HCT116 (cell line): ENCODE measurements around the gene FBXO34. TPM values are rescaled to one million over a fixed set of nuclear protein-coding genes. Genes with fewer than 3 reads are reported as not detected.

Source experiments
- ATAC-seq: fragments of 200-7000 bp; cut with Tn5 transposase; 2 replicates; pipeline ENCODE4 v1.9.1; 2020; ENCODE audit warnings: mild to moderate bottlenecking, moderate library complexity
- BruUV-seq: library from RNA; stranded (reverse); fragments of 400-500 nt; replicated peaks from 2 replicates; lab custom pipeline; 2021; lab: Mats Ljungman, UMichigan
- CTCF ChIA-PET: fragments of 300-600 bp; sonication (Branson Sonifier 250); formaldehyde crosslinking; loops from one replicate; lab custom pipeline; 2021; ENCODE audit warnings: antibody characterized with exemption; lab: Charles Lee
- POLR2A ChIA-PET: fragments of 300-600, 350-600 bp; sonication (Branson Sonifier 250); formaldehyde crosslinking; loops from one replicate; lab custom pipeline; 2021; ENCODE audit warnings: antibody characterized with exemption; lab: Charles Lee
- RAD21 ChIA-PET, 2 experiments: fragments of 300-600 bp; sonication (Branson Sonifier 250); formaldehyde crosslinking; loops; one replicate each; lab custom pipeline; 2023; ENCODE audit warnings: low total read pairs in 2 of 2; ENCODE audit not compliant: uncharacterized antibody in 2 of 2, unreplicated experiment in 2 of 2, low non-redundant PET in 1 of 2; lab: Charles Lee
- DNase-seq: peaks from one replicate; pipeline ENCODE4 v3.0.0-alpha.2; 2010; ENCODE audit warnings: low read depth, low spot score
- H2AFZ ChIP-seq: fragments of 200-600 bp; shearing (Covaris generic), sonication (generic); 2 replicates; pipeline ENCODE4 v1.6.1; 2017; ENCODE audit warnings: low read depth, mixed run types, mixed read lengths, antibody characterized with exemption, low read length; ENCODE audit not compliant: poor library complexity, severe bottlenecking
- H3K27ac ChIP-seq: 2 replicates; pipeline ENCODE4 v1.5.1; 2012; ENCODE audit warnings: low read depth, low read length
- H3K27me3 ChIP-seq: fragments of 200-600 bp; sonication (generic); 2 replicates; pipeline ENCODE4 v1.6.1; 2016; ENCODE audit warnings: mixed run types, low read length, mixed read lengths; ENCODE audit not compliant: insufficient read depth
- H3K36me3 ChIP-seq, 2 experiments: fragments of 200-500 bp in 1 of 2; fragments of 200-600 bp in 1 of 2; sonication (Bioruptor generic) in 1 of 2; sonication (generic) in 1 of 2; 2 replicates each; pipeline versions ENCODE4 v1.5.1 to v1.6.1; 2014 to 2016; ENCODE audit warnings: low read length in 2 of 2, inconsistent platforms in 1 of 2, mixed read lengths in 1 of 2, mixed run types in 1 of 2; ENCODE audit not compliant: insufficient read depth in 2 of 2, control insufficient read depth in 1 of 2
- H3K4me1 ChIP-seq, 2 experiments: fragments of 200-600 bp in 1 of 2; sonication (generic) in 1 of 2; 2 replicates each; pipeline versions ENCODE4 v1.5.1 to v1.6.1; 2012 to 2017; ENCODE audit warnings: low read length in 2 of 2, inconsistent platforms in 1 of 2, mild to moderate bottlenecking in 1 of 2, mixed read lengths in 1 of 2, mixed run types in 1 of 2, moderate library complexity in 1 of 2; ENCODE audit not compliant: insufficient read depth in 2 of 2, control insufficient read depth in 1 of 2
- H3K4me2 ChIP-seq: fragments of 200-600 bp; sonication (generic); 2 replicates; pipeline ENCODE4 v1.6.1; 2017; ENCODE audit warnings: mixed run types, low read length, mixed read lengths
- H3K4me3 ChIP-seq, 2 experiments: fragments of 200-600 bp in 1 of 2; sonication (generic) in 1 of 2; replicated peaks in 1 of 2; 2 replicates each; pipeline ENCODE4 v1.5.1; 2011 to 2016; ENCODE audit warnings: low read length in 2 of 2, control low read depth in 1 of 2, low read depth in 1 of 2, mild to moderate bottlenecking in 1 of 2, mixed read lengths in 1 of 2, mixed run types in 1 of 2
- H3K79me2 ChIP-seq: fragments of 200-600 bp; sonication (generic); 2 replicates; pipeline ENCODE4 v1.6.1; 2017; ENCODE audit warnings: mild to moderate bottlenecking, mixed run types, low read length, moderate library complexity, mixed read lengths; ENCODE audit not compliant: insufficient read depth
- H3K9ac ChIP-seq: fragments of 200-600 bp; sonication (generic); 2 replicates; pipeline ENCODE4 v1.6.1; 2016; ENCODE audit warnings: low read length, mixed read lengths
- H3K9me2 ChIP-seq: fragments of 200-600 bp; sonication (generic), shearing (Covaris generic); 2 replicates; pipeline ENCODE4 v1.6.1; 2017; ENCODE audit warnings: mixed run types, mild to moderate bottlenecking, moderate library complexity; ENCODE audit not compliant: insufficient read depth
- H3K9me3 ChIP-seq, 2 experiments: fragments of 200-500 bp in 1 of 2; fragments of 200-600 bp in 1 of 2; sonication (Bioruptor generic) in 1 of 2; sonication (generic) in 1 of 2; 2 replicates each; pipeline ENCODE4 v1.6.1; 2014 to 2017; ENCODE audit warnings: low read length in 2 of 2, mixed read lengths in 2 of 2, inconsistent platforms in 1 of 2, low read depth in 1 of 2, mild to moderate bottlenecking in 1 of 2, mixed run types in 1 of 2, moderate library complexity in 1 of 2; ENCODE audit not compliant: control insufficient read depth in 1 of 2, insufficient read depth in 1 of 2
- H4K20me1 ChIP-seq: fragments of 200-600 bp; sonication (generic), shearing (Covaris generic); 2 replicates; pipeline ENCODE4 v1.6.1; 2017; ENCODE audit warnings: mixed run types, mild to moderate bottlenecking, moderate library complexity; ENCODE audit not compliant: insufficient read depth
- CEBPB ChIP-seq: IDR thresholded peaks from 2 replicates; pipeline ENCODE4 v1.6.1; 2012; ENCODE audit warnings: low read depth
- ELF1 ChIP-seq: IDR thresholded peaks from 2 replicates; pipeline ENCODE4 v1.6.1; 2012; ENCODE audit warnings: low read depth, borderline replicate concordance
- EZH2 ChIP-seq: fragments of 200-600 bp; sonication (generic); IDR thresholded peaks from 2 replicates; pipeline ENCODE4 v1.6.1; 2017; ENCODE audit warnings: antibody characterized with exemption, mixed run types
- EZH2phosphoT487 ChIP-seq: fragments of 200-600 bp; IDR thresholded peaks from 2 replicates; pipeline ENCODE4 v1.6.1; 2018; ENCODE audit warnings: antibody characterized with exemption, borderline replicate concordance
- POLR2A ChIP-seq: IDR thresholded peaks from 2 replicates; pipeline ENCODE4 v1.7.0; 2011; ENCODE audit warnings: borderline replicate concordance; ENCODE audit not compliant: insufficient read depth, insufficient read length; ENCODE audit errors: extremely low read depth
- POLR2AphosphoS5 ChIP-seq: IDR thresholded peaks from 2 replicates; pipeline ENCODE4 v1.6.1; 2011; ENCODE audit warnings: mild to moderate bottlenecking, low read depth, low read length, moderate library complexity
- REST ChIP-seq: IDR thresholded peaks from 2 replicates; pipeline ENCODE4 v1.6.1; 2012; ENCODE audit warnings: low read depth
- TCF7L2 ChIP-seq: IDR thresholded peaks from 2 replicates; pipeline ENCODE4 v1.7.0; 2011; ENCODE audit warnings: borderline replicate concordance, inconsistent platforms; ENCODE audit not compliant: insufficient read depth, insufficient read length; ENCODE audit errors: extremely low read depth
- YY1 ChIP-seq: IDR thresholded peaks from 2 replicates; pipeline ENCODE4 v1.6.1; 2011; ENCODE audit warnings: low read length, low read depth, moderate library complexity, mild to moderate bottlenecking; ENCODE audit not compliant: insufficient replicate concordance; ENCODE audit errors: extremely low read depth
- ZFX ChIP-seq: fragments of 450-650 bp; IDR thresholded peaks from 2 replicates; pipeline ENCODE4 v1.6.1; 2017
- ZNF274 ChIP-seq: fragments of 200-500 bp; sonication (Bioruptor generic); IDR thresholded peaks from 2 replicates; pipeline ENCODE4 v1.6.1; 2014; ENCODE audit warnings: mild to moderate bottlenecking, low read depth, low read length, inconsistent platforms
- intact Hi-C: fragments of 100-400 bp; cut with micrococcal nuclease; formaldehyde crosslinking; loops from 2 replicates; pipeline ENCODE4 v1.10.0; 2022
- total RNA-seq: library from RNA; stranded (reverse); gene quantifications from one replicate; pipeline ENCODE4 v1.2.1, GENCODE V29; 2021; ENCODE audit not compliant: unreplicated experiment

Gene FBXO34
- total RNA-seq, 1 experiment from 2014 or later = 26.9 TPM

GRCh38 chr14:55381040-55381439 is 109.8 kb downstream of the FBXO34 start:
- no TSS peak for BruUV-seq
- H3K9ac ChIP-seq = no peak overlapping the region
- no peak for ATAC-seq
- no peaks in the 10 kb centered on the region for H4K20me1 ChIP-seq
- H3K79me2 ChIP-seq = no peaks in the 10 kb centered on the region
- no peaks in the 10 kb centered on the region for H3K27me3 ChIP-seq
- H3K9me3 ChIP-seq = no peaks in the 10 kb centered on the region
- POLR2A ChIA-PET = no interaction called here
- H3K9me2 ChIP-seq = no peaks in the 10 kb centered on the region
- intact Hi-C loops = no loop called here
- no peak overlapping the region for H2AFZ ChIP-seq
- CTCF ChIA-PET = no interaction called here
- DNase-seq = no peak
- RAD21 ChIA-PET = no interaction called here
- H3K4me2 ChIP-seq = no peak overlapping the region
- H3K36me3 ChIP-seq = peaks cover 0 to 7% of the 10 kb centered on the region in 2 experiments; a peak in 1 of 4 replicates
- peaks cover 12 to 26% of the 10 kb centered on the region in 2 experiments for H3K4me1 ChIP-seq
- no peak overlapping the region for H3K27ac ChIP-seq
- no peak overlapping the region for H3K4me3 ChIP-seq
- TF ChIP-seq ZFX = no peak
- no peak for TF ChIP-seq ZNF274
- TF ChIP-seq REST = no peak
- TF ChIP-seq EZH2phosphoT487 = no peak

DNA sequence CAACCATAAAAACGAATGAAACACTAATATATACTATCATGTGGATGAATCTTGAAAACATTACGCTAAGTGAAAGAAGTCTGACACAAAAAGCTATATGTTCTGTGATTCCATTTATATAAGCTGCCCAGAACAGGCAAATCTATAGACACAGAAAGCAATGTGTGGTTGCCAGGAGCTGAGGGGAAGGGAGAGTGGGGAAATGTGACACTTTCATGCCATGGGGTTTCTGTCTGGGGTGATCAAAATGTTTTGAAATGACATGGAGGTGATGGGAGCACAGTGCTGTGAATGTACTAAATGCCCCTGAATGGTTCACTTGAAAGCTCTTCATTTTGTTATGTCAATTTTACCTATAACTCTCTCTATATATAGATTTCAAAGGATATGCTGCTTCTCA is 110.3 kb downstream of the FBXO34 start:
- BruUV-seq = no TSS peak
- peaks cover 0 to 7% of the 10 kb centered on the region in 2 experiments; a peak in 1 of 4 replicates for H3K36me3 ChIP-seq
- H3K27ac ChIP-seq = no peak overlapping the region
- ChIA-PET CTCF (no interaction called here), RAD21 (no interaction called here), POLR2A (no interaction called here)
- H3K27me3 ChIP-seq = no peaks in the 10 kb centered on the region
- no peak overlapping the region for H2AFZ ChIP-seq
- no peak overlapping the region for H3K9ac ChIP-seq
- no peaks in the 10 kb centered on the region for H4K20me1 ChIP-seq
- H3K4me1 ChIP-seq = peaks cover 12 to 31% of the 10 kb centered on the region in 2 experiments
- no peaks in the 10 kb centered on the region for H3K79me2 ChIP-seq
- intact Hi-C loops = no loop called here
- H3K4me2 ChIP-seq = no peak overlapping the region
- H3K4me3 ChIP-seq = no peak overlapping the region
- DNase-seq = no peak
- no peaks in the 10 kb centered on the region for H3K9me2 ChIP-seq
- no peak for ATAC-seq
- H3K9me3 ChIP-seq = no peaks in the 10 kb centered on the region
- TF ChIP-seq POLR2AphosphoS5 (no peak), EZH2 (no peak), REST (no peak), CEBPB (no peak), POLR2A (no peak), ELF1 (no peak), YY1 (no peak), TCF7L2 (no peak)
